K562 (cell line): ENCODE measurements around the gene PIK3R1.
A peak's percentile ranks its signal among the peaks of the same experiment; 100 is the strongest.

Experiments used
- ELK1 ChIP-seq: sonication (generic); formaldehyde crosslinking; IDR thresholded peaks from 2 replicates; pipeline ENCODE4 v1.8.1; 2022; ENCODE audit warnings: missing genetic modification reagents
- IRF2 ChIP-seq: sonication (generic); formaldehyde crosslinking; IDR thresholded peaks from 2 replicates; pipeline ENCODE4 v1.8.1; 2022; ENCODE audit warnings: mild to moderate bottlenecking, missing genetic modification reagents
- MAFK ChIP-seq: IDR thresholded peaks from 2 replicates; pipeline ENCODE4 v1.6.1; 2011; ENCODE audit warnings: low read length, improper control_type of control experiment
- MEF2D ChIP-seq: conservative IDR thresholded peaks from 2 replicates; pipeline ENCODE4 v1.6.1; 2016; ENCODE audit warnings: low read depth, missing genetic modification characterization, missing compliant biosample characterization
- POLR2A ChIP-seq: fragments of 450-650 bp; conservative IDR thresholded peaks from 2 replicates; pipeline ENCODE4 v1.6.1; 2016
- PTTG1 ChIP-seq: fragments of 450-650 bp; IDR thresholded peaks from 2 replicates; pipeline ENCODE4 v1.6.1; 2016; ENCODE audit warnings: low read depth, mild to moderate bottlenecking, missing genetic modification characterization, missing compliant biosample characterization
- RFX1 ChIP-seq: fragments of 450-650 bp; IDR thresholded peaks from 2 replicates; pipeline ENCODE4 v1.6.1; 2016; ENCODE audit warnings: mild to moderate bottlenecking, moderate library complexity
- ZC3H11A ChIP-seq: IDR thresholded peaks from 2 replicates; pipeline ENCODE4 v1.6.1; 2012; ENCODE audit warnings: low read depth, low read length, improper control_type of control experiment
- ZNF431 ChIP-seq: sonication (generic); formaldehyde crosslinking; IDR thresholded peaks from 2 replicates; pipeline ENCODE4 v1.8.0; 2022; ENCODE audit warnings: mild to moderate bottlenecking, missing genetic modification reagents
- ZNF561 ChIP-seq: fragments of 450-650 bp; formaldehyde crosslinking; conservative IDR thresholded peaks from 2 replicates; pipeline ENCODE4 v1.4.0; 2020; ENCODE audit warnings: mild to moderate bottlenecking, moderate library complexity
- ZNF766 ChIP-seq: fragments of 200-800 bp; sonication (Bioruptor generic); conservative IDR thresholded peaks from 2 replicates; pipeline ENCODE4 v1.6.1; 2016; ENCODE audit warnings: missing genetic modification characterization, missing compliant biosample characterization
- ZNF79 ChIP-seq: fragments of 250-450 bp; sonication (Bioruptor Pico); IDR thresholded peaks from 2 replicates; pipeline ENCODE4 v1.4.0; 2020; ENCODE audit warnings: low read depth, mild to moderate bottlenecking, moderate library complexity
- TF ChIP-seq, protein P1 (sequence below): sonication (generic); formaldehyde crosslinking; IDR thresholded peaks from 2 replicates; pipeline ENCODE4 v1.5.0; 2020; ENCODE audit warnings: missing genetic modification reagents

DNA sequence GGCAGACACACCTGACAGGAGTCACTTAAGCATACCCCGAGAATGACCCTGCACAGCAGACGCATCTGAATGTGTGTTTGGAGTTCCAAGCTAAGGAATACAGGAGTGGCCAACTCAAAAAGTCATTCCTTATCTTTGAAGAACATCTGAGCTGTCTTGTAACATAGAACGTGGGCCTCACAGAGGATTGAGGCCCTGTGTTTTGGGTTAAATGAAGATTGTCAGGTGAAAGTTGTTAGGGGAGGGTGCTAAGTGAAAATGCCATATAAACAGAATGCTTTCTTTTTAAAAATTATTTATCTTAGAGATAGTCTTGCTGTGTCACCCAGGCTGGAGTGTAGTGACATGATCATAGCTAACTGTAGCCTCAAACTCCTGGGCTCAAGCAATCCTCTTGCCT is 100.9 kb downstream of the PIK3R1 start:
- TF ChIP-seq ZC3H11A (no peak), MAFK (no peak), ZNF766 (0 out of 2 replicates have a peak, but pooled peaks have one; percentile 63), ZNF561 (CRISPR knock-in tag) (no peak), ZNF79 (CRISPR knock-in tag) (no peak), POLR2A (no peak), ELK1 (no peak), IRF2 (CRISPR knock-in tag) (no peak), MEF2D (tag) (0 out of 2 replicates have a peak, but pooled peaks have one; percentile 29), PTTG1 (no peak), RFX1 (no peak), ZNF431 (CRISPR knock-in tag) (no peak)
- TF ChIP-seq, protein P1, sequence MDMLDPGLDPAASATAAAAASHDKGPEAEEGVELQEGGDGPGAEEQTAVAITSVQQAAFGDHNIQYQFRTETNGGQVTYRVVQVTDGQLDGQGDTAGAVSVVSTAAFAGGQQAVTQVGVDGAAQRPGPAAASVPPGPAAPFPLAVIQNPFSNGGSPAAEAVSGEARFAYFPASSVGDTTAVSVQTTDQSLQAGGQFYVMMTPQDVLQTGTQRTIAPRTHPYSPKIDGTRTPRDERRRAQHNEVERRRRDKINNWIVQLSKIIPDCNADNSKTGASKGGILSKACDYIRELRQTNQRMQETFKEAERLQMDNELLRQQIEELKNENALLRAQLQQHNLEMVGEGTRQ (CRISPR knock-in tag) = no peak
